DND-41 (cell line): ENCODE results near the gene IBSP.

Experiments
- CTCF ChIP-seq: IDR thresholded peaks from 2 replicates; pipeline ENCODE4 v1.5.1; 2012; ENCODE audit warnings: borderline replicate concordance, low read length, moderate library complexity, mild to moderate bottlenecking; ENCODE audit not compliant: poor library complexity, severe bottlenecking; ENCODE audit errors: extremely low read depth
- EZH2 ChIP-seq: IDR thresholded peaks from 3 replicates; pipeline ENCODE4 v1.6.1; 2012; ENCODE audit warnings: borderline replicate concordance, low read depth, mild to moderate bottlenecking, moderate library complexity, low read length, inconsistent platforms; ENCODE audit not compliant: severe bottlenecking

GRCh38 chr4:87804871-87805270 lies 5.5 kb downstream of the IBSP start:
- no peak for TF ChIP-seq CTCF
- TF ChIP-seq EZH2, result no peak
